HEK293T (cell line): ENCODE data around the gene ADGRF5.

Experiments used
- BHLHE40 ChIP-seq: fragments of 450-650 bp; IDR thresholded peaks from 2 replicates; pipeline ENCODE4 v1.6.1; 2016; ENCODE audit warnings: mild to moderate bottlenecking, moderate library complexity, borderline replicate concordance
- ELF4 ChIP-seq: fragments of 450-650 bp; IDR thresholded peaks from 2 replicates; pipeline ENCODE4 v1.6.1; 2017; ENCODE audit warnings: antibody characterized with exemption
- FOXA1 ChIP-seq: fragments of 450-650 bp; IDR thresholded peaks from 2 replicates; pipeline ENCODE4 v1.6.1; 2016; ENCODE audit warnings: mild to moderate bottlenecking
- FOXM1 ChIP-seq: fragments of 450-650 bp; IDR thresholded peaks from 2 replicates; pipeline ENCODE4 v1.6.1; 2017; ENCODE audit warnings: mild to moderate bottlenecking, borderline replicate concordance
- HDGF ChIP-seq: fragments of 450-650 bp; IDR thresholded peaks from 2 replicates; pipeline ENCODE4 v1.6.1; 2017; ENCODE audit warnings: antibody characterized with exemption, borderline replicate concordance
- LEF1 ChIP-seq: fragments of 450-650 bp; IDR thresholded peaks from 2 replicates; pipeline ENCODE4 v1.6.1; 2017; ENCODE audit warnings: mild to moderate bottlenecking, borderline replicate concordance
- PKNOX1 ChIP-seq: fragments of 450-650 bp; IDR thresholded peaks from 2 replicates; pipeline ENCODE4 v1.6.1; 2016
- SP1 ChIP-seq: fragments of 450-650 bp; IDR thresholded peaks from 2 replicates; pipeline ENCODE4 v1.6.1; 2017
- SUZ12 ChIP-seq: fragments of 450-650 bp; IDR thresholded peaks from 2 replicates; pipeline ENCODE4 v1.6.1; 2016; ENCODE audit warnings: mild to moderate bottlenecking

GRCh38 chr6:46838033-46838432 lies 83.7 kb downstream of the ADGRF5 start:
- TF ChIP-seq FOXM1 (no peak), SP1 (no peak), ELF4 (no peak), PKNOX1 (no peak), HDGF (no peak), BHLHE40 (no peak), SUZ12 (no peak), LEF1 (no peak), FOXA1 (no peak)
